ELF-1 (cell line): ENCODE measurements around the gene RHOBTB1.

ENCODE experiments used
- DNase-seq: peaks from one replicate; pipeline ENCODE4 v3.0.0-alpha.2; 2016; ENCODE audit warnings: low read depth, low spot score

RHOBTB1 gene

DNA sequence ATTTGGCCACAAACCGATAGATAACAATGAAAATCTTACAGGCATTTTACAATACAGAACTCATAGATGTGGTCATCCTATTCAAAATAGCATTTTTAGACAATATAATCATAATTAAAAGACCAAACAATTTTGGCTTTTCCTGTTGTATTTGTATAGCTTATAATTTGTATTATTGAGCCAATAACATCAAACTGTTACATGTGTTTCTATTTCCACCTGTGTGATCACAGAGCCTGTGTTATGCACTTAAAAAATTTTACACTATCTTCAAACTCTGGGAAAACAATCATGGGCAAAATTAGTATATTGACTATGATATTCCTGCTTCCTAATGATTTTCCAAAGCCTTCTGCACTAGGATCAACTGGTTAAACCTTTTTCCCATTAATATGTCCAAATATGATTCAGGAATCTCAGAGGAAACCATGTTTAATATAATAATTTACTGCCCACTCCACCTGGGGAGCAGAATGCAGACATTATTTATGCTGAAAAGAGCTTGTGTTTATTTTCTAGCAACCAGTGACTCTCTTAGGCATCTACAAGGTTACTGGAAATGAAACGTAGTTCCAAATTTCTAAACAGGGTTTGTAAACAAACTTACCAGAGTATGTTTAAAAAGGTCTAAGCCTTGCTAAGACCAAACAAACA lies 1.7 kb downstream of the RHOBTB1 start:
- DNase-seq: no peak

DNA sequence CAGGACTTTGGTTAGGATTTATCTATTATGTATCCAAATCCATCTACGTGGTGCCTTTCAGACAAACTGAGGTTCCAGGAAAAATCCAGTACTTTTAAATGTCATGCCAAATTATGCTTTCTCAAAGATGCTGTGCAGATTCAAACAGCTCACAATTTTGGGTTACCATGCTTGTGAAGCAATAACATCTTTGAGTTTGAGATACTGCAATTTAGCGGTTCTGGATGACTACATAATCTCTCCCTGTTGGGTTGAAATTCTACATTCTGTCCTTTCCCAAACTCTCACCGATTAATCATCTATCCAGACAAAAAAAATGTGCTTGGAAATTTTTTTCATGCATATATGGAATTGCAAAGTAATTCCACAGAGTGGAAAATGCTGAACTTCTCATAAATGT lies 3.5 kb downstream of the RHOBTB1 start:
- no peak for DNase-seq

DNA sequence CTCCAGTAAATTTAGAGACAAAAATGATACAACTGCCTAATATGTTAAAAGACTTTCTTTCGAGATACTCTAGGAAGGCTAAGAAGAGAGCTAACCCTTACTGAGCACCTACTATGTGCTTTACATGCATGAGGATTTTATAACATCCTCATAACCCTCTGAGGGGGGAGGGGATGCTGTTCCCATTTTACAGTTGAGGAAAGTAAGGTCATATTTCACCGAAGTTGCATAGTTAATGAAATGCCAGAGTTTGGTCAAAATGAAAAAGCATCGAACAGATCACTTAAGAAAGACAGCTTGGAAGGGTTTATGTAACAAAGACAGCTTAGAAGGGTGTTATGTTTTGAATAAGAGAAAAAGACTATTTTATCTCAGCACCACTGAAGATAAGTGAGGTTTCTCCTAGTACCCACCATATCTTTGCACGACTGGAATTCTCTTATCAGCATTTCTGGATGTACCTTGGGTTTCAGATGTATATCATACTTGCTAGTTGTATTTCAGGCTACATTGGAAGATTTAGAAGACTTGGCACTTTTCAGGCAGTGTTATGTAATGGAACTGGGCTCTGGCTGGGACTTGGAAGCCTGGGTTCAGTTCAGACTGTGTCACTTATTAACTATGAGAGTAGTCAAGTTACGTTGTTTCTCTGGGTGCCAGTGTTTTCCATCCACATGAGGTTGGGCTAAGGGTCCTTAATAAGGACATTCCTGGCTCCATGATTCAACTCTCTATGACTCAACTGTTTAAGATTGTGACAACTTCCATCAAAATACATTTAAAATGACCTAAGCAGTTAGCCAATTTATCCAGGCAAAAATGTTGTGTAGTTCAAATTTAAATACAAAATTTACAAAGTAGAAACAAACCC lies 6.0 kb downstream of the RHOBTB1 start:
- DNase-seq: no peak

DNA sequence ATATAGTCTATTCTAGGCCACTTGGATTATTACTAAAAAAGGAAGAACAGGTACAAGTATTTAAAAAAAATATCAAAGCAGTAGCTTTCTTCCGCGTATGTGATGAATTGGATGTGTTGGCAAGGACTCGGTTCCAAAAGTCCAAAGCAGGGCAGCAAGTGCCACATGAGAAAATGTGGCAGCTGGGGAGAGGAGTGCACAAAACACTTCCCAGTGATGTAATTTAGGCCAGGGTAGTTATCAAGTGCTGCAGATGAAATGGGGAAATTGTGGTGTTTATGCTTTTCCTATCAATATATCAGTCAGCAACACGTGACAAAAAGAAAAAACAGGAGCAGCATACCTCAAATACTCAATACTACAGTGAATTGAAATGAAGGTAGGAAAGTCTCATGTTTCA lies 7.0 kb downstream of the RHOBTB1 start:
- DNase-seq: no peak

DNA sequence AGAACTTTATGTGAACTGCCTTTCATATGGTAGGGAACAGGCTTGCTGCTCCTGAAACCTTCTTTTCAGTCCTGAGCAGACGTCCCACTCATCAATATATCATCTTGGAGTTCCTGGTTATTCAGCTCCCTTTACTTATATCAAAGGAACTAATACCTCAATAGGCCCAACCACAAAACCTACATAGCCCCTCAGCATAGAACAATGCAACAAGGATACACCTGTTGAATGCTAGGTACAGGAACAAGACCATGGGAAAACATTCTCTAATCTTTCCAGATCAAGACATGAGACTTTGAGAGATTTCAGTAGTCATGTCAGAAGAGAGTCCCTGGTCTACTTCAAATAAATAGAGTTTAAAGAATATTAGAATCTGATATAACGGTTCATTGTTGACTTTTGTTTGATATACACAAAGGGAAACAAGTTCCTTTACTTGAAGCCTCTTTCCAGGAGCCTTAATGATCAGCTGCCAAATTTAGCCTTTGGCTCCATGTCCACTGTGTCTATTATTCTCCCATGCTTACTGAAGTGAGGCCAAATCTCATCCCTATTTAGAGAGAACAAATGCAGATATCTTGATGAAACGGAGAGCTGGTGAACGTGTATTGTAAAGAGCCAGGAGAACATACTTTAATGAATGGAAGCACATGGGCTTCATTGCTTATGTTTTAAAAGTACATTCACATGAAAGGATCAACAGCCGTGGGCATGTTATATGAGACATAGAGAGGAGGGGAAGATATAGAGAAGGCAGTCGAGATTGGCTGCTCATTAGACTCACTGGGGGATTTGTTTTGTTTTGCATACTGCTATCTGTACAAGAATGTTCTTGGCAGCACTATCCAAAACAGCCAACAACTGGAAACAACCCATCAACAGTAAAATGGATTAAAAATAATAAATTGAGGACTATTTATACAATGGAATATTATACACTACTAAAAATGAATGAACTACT lies 9.5 kb downstream of the RHOBTB1 start:
- no peak for DNase-seq

DNA sequence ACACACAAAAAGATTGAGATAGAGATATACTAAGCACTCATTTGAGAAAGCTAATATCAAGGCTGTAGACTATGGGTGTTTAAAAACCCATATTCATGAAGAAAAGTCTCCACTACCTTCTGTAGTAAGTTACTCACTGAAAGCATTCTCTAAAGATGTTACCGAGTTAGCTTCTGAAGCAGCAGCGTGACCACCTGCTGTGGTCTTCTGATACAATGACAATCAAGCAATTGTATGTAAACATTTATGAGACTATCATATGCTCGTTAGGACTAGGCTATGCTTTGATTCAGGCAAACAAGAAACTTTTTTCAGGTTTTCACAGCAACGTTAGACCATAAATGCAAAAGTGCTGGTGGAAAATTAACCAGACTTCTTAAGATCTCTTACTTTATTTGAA lies 11.2 kb downstream of the RHOBTB1 start:
- DNase-seq: no peak

DNA sequence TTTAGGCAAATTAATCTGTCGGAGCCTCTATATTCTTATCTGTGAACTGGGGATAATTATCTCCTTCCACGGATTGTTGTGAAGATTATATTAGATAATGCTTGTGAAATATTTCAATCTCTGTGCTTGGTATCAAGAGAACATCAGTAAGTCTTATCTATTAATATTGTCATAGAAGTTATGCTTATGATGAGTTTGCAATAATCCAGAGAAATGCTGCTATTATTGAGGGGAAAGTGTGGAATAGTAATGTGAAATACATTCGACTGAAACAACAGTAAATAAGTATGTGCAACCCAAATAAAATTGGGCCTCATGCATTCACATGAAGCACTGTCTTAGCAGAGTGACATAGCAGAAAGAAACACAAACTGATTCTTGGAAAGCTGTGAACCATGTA lies 13.7 kb downstream of the RHOBTB1 start:
- no peak for DNase-seq

DNA sequence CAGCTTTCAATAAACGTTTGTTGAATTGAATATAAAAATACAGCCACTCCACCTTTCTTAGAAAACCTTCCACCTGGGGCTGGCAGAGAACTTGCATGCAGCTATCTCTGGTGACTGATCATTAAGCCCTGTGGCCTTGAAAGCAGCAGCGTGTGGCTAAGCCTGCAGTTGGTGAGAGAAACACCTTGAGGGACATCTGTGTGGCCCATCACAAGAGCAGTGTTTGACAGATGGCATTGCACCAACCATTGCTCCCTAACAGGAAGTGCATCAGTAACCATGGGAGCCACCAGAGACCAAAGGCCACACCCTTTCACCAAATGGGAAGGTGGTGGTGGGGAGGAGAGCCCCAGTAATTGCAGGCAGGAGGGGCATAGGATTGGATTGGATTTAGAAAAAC lies 22.4 kb downstream of the RHOBTB1 start:
- no peak for DNase-seq

DNA sequence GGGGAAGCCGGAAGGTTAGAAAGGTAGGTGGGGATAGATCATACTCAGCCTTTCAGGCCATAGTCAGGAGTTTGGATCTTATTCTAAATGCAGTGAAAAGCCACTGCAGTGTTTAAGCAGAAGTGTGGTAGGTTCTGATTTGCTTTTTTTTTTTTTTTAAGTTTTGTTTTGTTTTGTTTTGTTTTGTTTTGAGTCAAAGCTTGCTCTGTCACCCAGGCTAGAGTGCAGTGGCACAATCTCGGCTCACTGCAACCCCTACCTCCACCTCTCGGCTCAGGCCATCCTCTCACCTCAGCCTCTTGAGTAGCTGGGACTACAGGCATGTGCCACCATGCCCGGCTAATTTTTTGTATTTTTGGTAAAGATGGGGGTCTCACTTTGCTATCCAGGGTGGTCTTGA lies 23.5 kb downstream of the RHOBTB1 start:
- no peak for DNase-seq

DNA sequence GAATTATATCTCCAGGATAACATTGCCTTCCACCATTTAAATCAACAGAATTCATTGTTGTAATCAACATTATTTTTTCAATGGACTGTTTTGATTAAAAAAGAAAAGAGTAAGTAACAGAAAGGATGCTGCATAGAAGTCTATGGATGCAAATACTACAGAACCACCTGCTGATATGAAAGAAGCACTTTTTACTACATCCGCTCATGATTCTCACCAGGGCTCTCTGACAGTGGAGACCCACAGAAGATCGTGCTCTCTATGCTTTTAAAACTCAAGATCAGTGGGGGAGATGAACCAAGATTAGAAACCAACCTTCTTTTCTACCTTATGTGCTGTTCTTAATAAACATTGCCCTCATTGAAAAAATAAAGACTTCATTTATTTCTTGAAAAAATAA lies 24.4 kb downstream of the RHOBTB1 start:
- no peak for DNase-seq

DNA sequence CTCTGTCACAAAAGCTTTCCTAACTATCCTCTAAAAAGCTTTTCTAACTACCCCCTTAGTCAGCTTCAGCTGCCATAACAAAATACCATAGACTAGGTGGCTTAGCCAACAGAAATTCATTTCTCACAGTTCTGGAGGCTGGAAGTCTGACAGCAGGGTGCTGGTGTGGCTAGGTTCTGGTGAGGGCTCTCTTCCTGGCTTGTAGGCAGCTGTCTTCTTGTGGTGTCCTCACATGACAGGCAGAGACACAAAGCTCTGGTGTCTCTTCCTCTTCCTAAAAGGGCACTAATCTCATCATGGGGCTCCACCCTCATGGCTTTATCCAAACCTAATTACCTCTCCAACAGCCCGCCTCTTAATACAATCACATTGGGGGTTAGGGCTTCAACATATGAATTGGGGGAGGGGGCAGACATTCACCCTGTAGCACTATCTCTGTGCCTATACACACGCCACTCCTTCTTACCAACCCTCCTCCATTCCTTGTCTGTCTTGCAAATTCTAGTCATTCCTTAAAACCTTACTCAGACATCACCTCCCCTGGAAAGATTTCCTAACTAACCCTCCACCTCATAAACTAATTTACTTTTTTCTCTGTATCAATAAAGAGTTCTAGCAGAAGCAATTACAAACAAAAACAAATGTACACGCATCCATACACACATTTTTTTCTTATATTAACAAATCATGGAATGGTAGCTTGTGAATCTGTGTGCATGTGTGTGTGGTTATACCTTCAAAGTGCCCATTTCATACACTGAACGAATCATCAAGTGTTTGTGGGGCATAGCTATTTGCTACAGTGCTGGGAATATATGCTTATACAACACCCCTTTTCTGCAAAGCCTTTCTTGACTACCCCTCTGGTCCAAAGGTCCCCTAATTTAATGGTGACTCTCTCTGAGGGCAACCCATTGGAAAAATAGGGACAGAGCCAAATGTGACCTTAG lies 26.4 kb downstream of the RHOBTB1 start:
- DNase-seq: no peak

DNA sequence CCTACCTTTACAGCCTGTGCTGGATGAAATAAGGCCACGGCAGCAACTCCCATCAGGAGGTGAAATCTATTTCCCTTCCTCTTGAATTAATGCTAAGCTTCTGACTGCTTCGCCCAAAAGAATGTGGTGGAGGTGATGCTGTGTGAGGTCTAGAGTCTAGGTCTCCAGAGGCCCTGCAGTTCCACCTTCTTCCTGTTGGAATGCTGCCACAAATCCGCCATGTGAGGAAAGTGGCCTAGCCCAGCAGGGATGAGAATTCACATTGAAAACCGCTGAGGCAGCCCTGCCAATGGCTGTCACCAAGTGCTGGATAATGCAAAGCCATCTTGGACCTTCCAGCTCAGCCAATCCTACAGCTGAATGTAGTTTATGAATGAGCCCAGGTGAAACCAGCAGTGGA lies 28.0 kb downstream of the RHOBTB1 start:
- peak; percentile 14 for DNase-seq

DNA sequence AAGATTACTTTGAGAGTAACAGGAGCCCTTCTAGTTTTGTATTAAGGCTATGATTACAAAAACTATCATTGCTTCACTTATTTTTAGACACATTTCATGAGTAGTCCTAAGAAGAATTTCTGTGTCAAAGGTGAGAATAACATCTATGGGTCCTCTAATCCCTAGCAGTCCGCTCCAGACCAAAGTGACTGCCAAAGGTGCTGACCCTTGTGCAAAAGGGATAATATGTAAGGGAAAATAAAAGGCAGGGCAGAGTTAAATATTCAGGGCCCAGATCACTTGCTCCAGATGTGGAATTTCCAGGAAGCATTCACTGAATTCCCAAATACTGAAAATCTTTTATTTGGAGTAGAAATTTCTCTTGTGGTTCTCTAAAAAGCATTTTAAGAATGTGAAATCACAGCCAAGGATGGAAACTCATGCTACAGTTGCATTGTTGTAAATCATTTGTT lies 29.3 kb downstream of the RHOBTB1 start:
- DNase-seq: no peak

DNA sequence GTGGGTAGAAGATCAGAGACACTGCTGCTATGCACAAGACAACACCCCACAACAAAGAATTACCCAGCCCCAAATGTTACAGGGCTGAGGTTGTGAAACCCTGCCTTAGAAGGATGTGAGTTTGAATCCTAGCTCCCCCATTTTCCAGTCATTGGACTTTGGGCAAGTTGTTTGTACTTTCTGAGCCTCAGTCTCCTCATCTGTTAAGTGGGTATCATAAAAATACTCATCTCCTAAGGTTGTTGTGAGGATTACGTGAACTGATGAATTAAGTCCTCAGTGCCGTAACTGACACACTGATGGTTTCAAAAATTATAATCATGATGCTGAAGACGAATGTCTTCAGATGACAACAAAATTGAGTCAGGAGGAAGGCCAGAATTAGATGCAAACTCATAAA lies 30.3 kb downstream of the RHOBTB1 start:
- DNase-seq: no peak

DNA sequence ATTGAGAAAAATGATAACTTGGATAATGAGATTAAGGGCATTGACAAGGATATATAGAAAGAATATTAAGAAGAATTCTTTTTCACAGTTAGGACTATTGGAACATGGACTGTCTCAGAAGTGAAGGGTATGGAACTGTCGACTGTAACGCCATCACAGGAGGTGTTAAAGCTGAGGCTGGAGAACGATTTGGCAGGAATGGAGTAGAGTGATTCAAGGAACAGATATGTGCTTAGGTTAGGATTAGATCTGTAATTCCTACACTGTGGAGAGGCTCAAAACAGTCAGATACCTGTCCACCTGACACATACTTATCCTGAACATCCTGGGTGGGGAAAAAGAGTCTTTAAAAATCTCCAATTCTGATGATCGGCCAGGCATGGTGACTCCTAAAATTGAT lies 30.9 kb downstream of the RHOBTB1 start:
- DNase-seq: no peak

DNA sequence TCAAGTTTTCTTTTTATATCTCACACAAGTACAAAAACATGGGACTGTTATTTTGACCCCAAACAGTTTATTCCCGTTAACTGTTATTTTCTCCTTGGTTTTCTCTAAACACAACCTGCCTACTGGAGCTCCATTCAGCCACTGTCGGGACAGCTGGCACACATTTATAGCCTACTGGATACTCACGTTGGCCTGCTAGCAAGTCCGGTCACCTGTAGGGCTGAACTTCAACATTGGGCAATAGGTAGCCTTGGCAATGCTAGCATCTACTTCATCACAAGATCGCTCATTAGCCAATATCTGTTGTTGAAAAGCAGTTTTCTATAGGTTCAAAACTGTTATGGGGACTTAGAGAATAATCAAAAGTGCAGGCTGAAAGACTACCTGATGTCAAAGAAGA lies 32.3 kb downstream of the RHOBTB1 start:
- DNase-seq: no peak

DNA sequence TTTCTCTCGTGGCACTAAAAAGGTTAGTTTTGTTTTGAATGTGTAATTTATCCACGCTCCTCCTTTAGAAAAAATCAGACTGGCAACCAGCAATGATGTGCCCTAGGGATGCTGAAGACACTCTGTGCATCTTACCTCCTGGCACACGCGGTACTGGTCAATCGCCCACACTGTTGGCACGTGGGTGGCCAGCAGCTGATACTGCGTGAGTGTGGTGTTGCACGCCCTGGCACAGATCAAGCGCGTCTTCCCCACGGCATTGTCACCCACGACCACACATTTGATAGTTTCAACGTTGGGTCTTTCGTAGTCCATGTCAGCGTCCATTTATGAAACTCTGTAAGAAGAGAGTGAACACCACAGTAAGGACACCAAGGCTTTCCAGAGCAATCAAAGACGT lies 32.8 kb downstream of the RHOBTB1 start:
- DNase-seq: no peak

DNA sequence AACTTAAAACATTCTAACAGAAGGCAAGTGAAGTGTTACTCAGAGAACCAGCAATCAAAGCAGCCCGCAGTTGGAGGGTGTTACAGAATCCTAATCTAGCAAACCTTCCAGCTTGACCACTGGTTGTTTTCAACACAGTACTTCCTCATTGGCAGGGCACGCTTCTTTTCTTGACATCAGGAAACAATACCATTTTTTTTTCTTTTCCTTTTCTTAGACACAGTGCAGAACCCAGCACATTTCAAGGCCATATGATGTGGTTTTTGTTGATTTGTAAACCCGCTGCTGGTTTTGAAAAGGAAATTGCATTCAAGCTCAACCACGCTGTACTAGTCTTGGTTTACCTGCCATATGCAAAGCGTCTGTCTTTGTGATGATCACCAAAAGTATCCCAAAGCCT lies 33.4 kb downstream of the RHOBTB1 start:
- no peak for DNase-seq

DNA sequence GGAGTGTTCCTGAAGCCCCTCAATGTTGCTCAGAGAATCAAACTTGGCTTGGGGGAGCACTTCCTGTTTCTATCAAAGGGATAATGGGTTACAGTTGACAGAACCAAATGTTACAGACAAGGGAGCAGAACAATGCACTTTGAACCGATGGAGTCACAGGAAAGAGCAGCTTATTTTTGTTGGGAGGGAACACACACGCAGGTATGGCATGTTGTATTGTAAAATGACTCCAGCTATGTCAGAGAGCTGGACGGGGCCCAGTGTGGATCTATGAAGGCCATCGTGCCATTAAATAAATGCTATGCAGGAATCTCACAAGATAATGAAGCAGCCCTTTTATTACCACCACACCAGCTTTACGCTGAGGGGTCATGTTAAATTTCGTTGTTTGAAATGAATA lies 35.1 kb downstream of the RHOBTB1 start:
- DNase-seq: no peak

DNA sequence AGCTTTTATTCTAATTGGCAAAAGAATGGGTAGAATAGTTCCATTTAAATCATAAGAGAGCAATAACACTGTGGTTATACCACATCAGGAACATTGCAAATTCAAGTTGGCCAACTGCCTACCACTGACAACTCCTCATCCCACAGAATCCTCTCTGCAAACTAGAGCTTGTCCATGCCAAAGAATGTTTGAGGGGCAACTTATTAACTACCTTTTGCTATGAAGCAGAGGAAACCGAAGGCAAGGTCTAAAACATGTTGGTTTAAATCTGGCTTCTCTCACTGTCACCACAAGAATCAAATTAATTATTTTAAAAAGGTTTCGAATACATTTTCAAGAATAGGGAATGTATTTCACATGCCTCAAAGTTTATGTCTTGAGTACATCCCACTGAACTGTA lies 36.0 kb downstream of the RHOBTB1 start:
- no peak for DNase-seq

DNA sequence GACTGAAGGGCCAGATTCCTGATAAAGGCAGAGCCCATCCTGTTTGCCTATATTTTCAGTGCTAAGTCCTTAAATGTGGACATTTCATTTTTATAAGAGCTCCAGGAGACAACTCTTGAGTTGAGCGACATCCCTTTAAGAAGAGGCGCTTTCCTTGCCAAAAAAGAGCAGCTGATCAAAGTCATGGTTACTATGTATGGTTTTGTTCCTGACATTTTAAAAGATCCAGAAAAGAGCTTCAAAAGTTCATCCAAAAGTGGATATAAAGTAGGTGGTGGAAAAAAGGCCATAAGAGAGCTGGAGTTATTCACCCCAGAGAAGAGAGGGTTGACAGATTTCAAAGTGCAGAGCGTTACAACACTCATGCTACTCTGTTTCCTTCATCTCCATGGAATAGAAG lies 36.7 kb downstream of the RHOBTB1 start:
- DNase-seq: no peak
